SK-N-SH treated with all-trans-retinoic acid at 6 μM for 48 hours (cell line): ENCODE measurements around the gene C18orf54.
"Not testable (repeated sequence)": the region's sequence is repeated elsewhere in the genome, so short reads cannot be mapped to it uniquely, and the experiment has no call there.

Source experiments
- ATAC-seq: fragments of 200-7000 bp; cut with Tn5 transposase; 3 replicates; pipeline ENCODE4 v1.9.1; 2020; ENCODE audit warnings: mild to moderate bottlenecking, moderate library complexity
- ARNTL ChIP-seq: fragments of 450-650 bp; formaldehyde crosslinking; IDR thresholded peaks from 2 replicates; pipeline ENCODE4 v1.5.0; 2020; ENCODE audit warnings: low read depth, mild to moderate bottlenecking, moderate library complexity, borderline replicate concordance
- BACH2 ChIP-seq: fragments of 250-450 bp; sonication (Bioruptor Pico); IDR thresholded peaks from 2 replicates; pipeline ENCODE4 v1.9.0; 2021; ENCODE audit warnings: mild to moderate bottlenecking, borderline replicate concordance
- CREB5 ChIP-seq: fragments of 250-450 bp; sonication (Bioruptor Pico); IDR thresholded peaks from 2 replicates; pipeline ENCODE4 v1.5.1; 2020; ENCODE audit warnings: low read depth, mild to moderate bottlenecking, moderate library complexity
- CSDC2 ChIP-seq: fragments of 250-450 bp; sonication (Bioruptor Pico); IDR thresholded peaks from 2 replicates; pipeline ENCODE4 v1.5.0; 2020; ENCODE audit warnings: mild to moderate bottlenecking, moderate library complexity
- ESRRG ChIP-seq: fragments of 250-450 bp; sonication (Bioruptor Pico); IDR thresholded peaks from 2 replicates; pipeline ENCODE4 v1.6.1; 2021; ENCODE audit warnings: mild to moderate bottlenecking
- ISL1 ChIP-seq: fragments of 250-450 bp; sonication (Bioruptor Pico); IDR thresholded peaks from 2 replicates; pipeline ENCODE4 v2.1.2; 2022; ENCODE audit warnings: mild to moderate bottlenecking, moderate library complexity
- OSR1 ChIP-seq: fragments of 250-450 bp; sonication (Bioruptor Pico); IDR thresholded peaks from 2 replicates; pipeline ENCODE4 v1.8.0; 2022; ENCODE audit warnings: moderate library complexity, mild to moderate bottlenecking, inconsistent platforms
- PATZ1 ChIP-seq: fragments of 250-450 bp; sonication (Bioruptor Pico); IDR thresholded peaks from 2 replicates; pipeline ENCODE4 v1.8.0; 2020; ENCODE audit warnings: mild to moderate bottlenecking, moderate library complexity, borderline replicate concordance
- POU6F1 ChIP-seq: fragments of 250-450 bp; sonication (Bioruptor Pico); IDR thresholded peaks from 2 replicates; pipeline ENCODE4 v1.8.0; 2021; ENCODE audit warnings: low read depth, mild to moderate bottlenecking, moderate library complexity, borderline replicate concordance
- PPARA ChIP-seq: fragments of 250-450 bp; sonication (Bioruptor Pico); IDR thresholded peaks from 2 replicates; pipeline ENCODE4 v1.5.0; 2020; ENCODE audit warnings: mild to moderate bottlenecking, borderline replicate concordance
- RARB ChIP-seq: fragments of 250-450 bp; sonication (Bioruptor Pico); IDR thresholded peaks from 2 replicates; pipeline ENCODE4 v1.8.0; 2021; ENCODE audit warnings: mild to moderate bottlenecking, moderate library complexity
- TCF4 ChIP-seq: fragments of 250-450 bp; sonication (Bioruptor Pico); IDR thresholded peaks from 2 replicates; pipeline ENCODE4 v1.8.0; 2021; ENCODE audit warnings: mild to moderate bottlenecking, moderate library complexity, borderline replicate concordance
- TOX ChIP-seq: fragments of 250-450 bp; sonication (Bioruptor Pico); IDR thresholded peaks from 2 replicates; pipeline ENCODE4 v1.8.0; 2021; ENCODE audit warnings: mild to moderate bottlenecking, moderate library complexity, borderline replicate concordance
- TSHZ2 ChIP-seq: fragments of 250-450 bp; sonication (Bioruptor Pico); IDR thresholded peaks from 2 replicates; pipeline ENCODE4 v1.5.0; 2020; ENCODE audit warnings: mild to moderate bottlenecking, moderate library complexity
- ZFP3 ChIP-seq: fragments of 250-450 bp; sonication (Bioruptor Pico); IDR thresholded peaks from 2 replicates; pipeline ENCODE4 v1.5.0; 2020; ENCODE audit warnings: mild to moderate bottlenecking, moderate library complexity
- ZFP30 ChIP-seq: fragments of 450-650 bp; formaldehyde crosslinking; IDR thresholded peaks from 2 replicates; pipeline ENCODE4 v1.5.0; 2022; ENCODE audit warnings: mild to moderate bottlenecking, moderate library complexity
- ZNF70 ChIP-seq: fragments of 450-650 bp; formaldehyde crosslinking; IDR thresholded peaks from 2 replicates; pipeline ENCODE4 v1.5.0; 2020; ENCODE audit warnings: mild to moderate bottlenecking, moderate library complexity
- ZNF8 ChIP-seq: fragments of 450-650 bp; formaldehyde crosslinking; IDR thresholded peaks from 2 replicates; pipeline ENCODE4 v1.5.0; 2020; ENCODE audit warnings: mild to moderate bottlenecking, moderate library complexity

C18orf54 gene

GRCh38 chr18:54357660-54358494 is at the start of gene C18orf54, which contains the start of gene STARD6:
Gene C18orf54, plus strand, starts transcription at chr18:54357906. Its CDS starts 2,667 bp downstream, at chr18:54360573.
Gene STARD6, minus strand, starts transcription at chr18:54357858. Its CDS starts 3,285 bp downstream, at chr18:54354573.
- TF ChIP-seq ARNTL (CRISPR knock-in tag): no peak
- TF ChIP-seq ZNF8 (CRISPR knock-in tag): no peak
- no peak for TF ChIP-seq OSR1 (CRISPR knock-in tag)
- TF ChIP-seq ISL1 (CRISPR knock-in tag): no peak
- no peak for TF ChIP-seq POU6F1 (CRISPR knock-in tag)
- TF ChIP-seq CREB5 (CRISPR knock-in tag): no peak
- TF ChIP-seq TOX (CRISPR knock-in tag): no peak
- no peak for TF ChIP-seq RARB (CRISPR knock-in tag)
- ATAC-seq: peak; percentile 92

- ATAC-seq: not testable (repeated sequence)
Measured at GRCh38 chr18:54309564-54309963, 48.1 kb upstream of the C18orf54 start.

GRCh38 chr18:54316071-54316820 is 41.5 kb upstream of the C18orf54 start:
- no peak for ATAC-seq
- no peak for TF ChIP-seq TCF4
- TF ChIP-seq BACH2 (CRISPR knock-in tag): no peak
- no peak for TF ChIP-seq RARB (CRISPR knock-in tag)
- no peak for TF ChIP-seq ZFP30
- TF ChIP-seq ISL1 (CRISPR knock-in tag): no peak
- no peak for TF ChIP-seq TSHZ2 (CRISPR knock-in tag)

- no peak for ATAC-seq
- TF ChIP-seq ZNF8 (CRISPR knock-in tag) (no peak), TCF4 (no peak), TOX (CRISPR knock-in tag) (no peak)
Measured at GRCh38 chr18:54323561-54323960, 34.1 kb upstream of the C18orf54 start.

- no peak for TF ChIP-seq ZNF70 (CRISPR knock-in tag)
- TF ChIP-seq ISL1 (CRISPR knock-in tag): peak; percentile 18; the same call in 1 of the 2 replicates
- TF ChIP-seq, all 23 proteins: peak for 1
- ATAC-seq: no peak
Measured at GRCh38 chr18:54323970-54324369, 33.7 kb upstream of the C18orf54 start.

GRCh38 chr18:54327818-54328217 is 29.9 kb upstream of the C18orf54 start:
- ATAC-seq: no peak
- TF ChIP-seq CSDC2 (CRISPR knock-in tag): no peak

- ATAC-seq: no peak
- no peak for TF ChIP-seq ISL1 (CRISPR knock-in tag)
- no peak for TF ChIP-seq PPARA
- TF ChIP-seq RARB (CRISPR knock-in tag): no peak
- no peak for TF ChIP-seq TSHZ2 (CRISPR knock-in tag)
- TF ChIP-seq CSDC2 (CRISPR knock-in tag): no peak
- no peak for TF ChIP-seq ZNF70 (CRISPR knock-in tag)
- no peak for TF ChIP-seq ZFP3 (CRISPR knock-in tag)
- TF ChIP-seq ESRRG (CRISPR knock-in tag): no peak
- no peak for TF ChIP-seq TOX (CRISPR knock-in tag)
- TF ChIP-seq PATZ1 (CRISPR knock-in tag): no peak
Measured at GRCh38 chr18:54329787-54330186, 27.9 kb upstream of the C18orf54 start.
